Fibroblast of skin of abdomen (primary cell): Measurements from ENCODE around the gene ZNF385C.

Source experiments
- DNase-seq: peaks from one replicate; pipeline ENCODE4 v3.0.0-alpha.2; 2013

ZNF385C gene

DNA sequence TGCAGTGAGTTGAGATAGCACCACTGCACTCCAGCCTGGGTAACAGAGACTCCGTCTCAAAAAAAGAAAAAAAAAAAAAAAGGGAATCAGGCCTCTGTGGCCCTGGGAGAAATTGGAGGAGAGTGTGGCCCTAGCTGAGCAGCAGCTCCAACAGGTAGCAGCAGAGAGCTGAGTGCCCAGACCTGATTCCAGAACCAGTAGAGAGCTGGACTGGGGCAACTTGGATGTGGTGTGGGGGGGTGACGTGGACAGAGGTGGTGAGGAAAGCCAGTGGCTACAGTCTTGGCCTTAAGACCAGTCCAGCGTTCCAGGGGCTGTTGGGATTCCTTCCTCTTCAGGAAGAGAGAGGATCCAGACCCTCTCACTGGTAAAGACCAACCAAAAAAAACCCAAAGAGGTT lies 26.0 kb upstream of the ZNF385C start:
- DNase-seq, result no peak

DNA sequence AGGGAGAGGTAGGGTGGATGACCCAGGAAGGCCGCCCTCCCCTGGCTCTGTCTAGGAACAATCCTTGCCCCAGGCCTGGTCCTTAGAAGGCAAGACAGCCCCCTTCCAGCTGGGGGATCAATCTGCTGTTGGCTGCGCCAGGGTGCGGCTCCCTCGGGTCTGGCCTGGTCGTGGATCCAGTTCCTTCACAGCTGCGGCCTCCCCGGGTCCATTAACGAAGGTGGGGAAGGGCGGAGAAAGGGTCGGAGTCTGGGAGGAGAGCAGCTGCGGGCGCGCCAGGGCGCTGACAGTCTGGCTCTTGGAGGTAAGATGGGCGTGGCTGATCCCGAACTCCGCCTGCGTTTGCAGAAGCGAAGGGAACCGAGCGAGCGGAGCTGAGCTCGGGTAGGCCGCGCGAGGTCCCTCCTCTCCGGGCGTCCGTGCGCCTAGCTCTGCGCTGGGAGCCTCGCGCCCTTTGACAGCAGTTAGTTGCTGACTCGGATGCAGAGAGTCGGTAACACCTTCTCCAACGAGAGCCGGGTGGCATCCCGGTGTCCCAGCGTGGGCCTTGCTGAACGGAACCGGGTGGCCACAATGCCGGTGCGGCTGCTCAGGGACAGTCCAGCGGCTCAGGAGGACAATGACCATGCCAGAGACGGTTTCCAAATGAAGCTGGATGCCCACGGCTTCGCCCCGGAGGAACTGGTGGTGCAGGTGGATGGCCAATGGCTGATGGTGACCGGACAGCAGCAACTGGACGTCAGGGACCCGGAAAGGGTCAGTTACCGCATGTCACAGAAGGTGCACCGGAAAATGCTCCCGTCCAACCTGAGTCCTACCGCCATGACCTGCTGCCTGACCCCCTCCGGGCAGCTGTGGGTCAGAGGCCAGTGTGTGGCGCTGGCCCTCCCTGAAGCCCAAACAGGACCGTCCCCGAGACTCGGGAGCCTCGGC lies 24.4 kb upstream of the ZNF385C start, which contains the start of gene HSPB9:
Gene HSPB9 (plus strand): TSS at position 434 of the 933 bp plus-strand sequence. CDS start 47 bp downstream, at position 481.
- no peak for DNase-seq

DNA sequence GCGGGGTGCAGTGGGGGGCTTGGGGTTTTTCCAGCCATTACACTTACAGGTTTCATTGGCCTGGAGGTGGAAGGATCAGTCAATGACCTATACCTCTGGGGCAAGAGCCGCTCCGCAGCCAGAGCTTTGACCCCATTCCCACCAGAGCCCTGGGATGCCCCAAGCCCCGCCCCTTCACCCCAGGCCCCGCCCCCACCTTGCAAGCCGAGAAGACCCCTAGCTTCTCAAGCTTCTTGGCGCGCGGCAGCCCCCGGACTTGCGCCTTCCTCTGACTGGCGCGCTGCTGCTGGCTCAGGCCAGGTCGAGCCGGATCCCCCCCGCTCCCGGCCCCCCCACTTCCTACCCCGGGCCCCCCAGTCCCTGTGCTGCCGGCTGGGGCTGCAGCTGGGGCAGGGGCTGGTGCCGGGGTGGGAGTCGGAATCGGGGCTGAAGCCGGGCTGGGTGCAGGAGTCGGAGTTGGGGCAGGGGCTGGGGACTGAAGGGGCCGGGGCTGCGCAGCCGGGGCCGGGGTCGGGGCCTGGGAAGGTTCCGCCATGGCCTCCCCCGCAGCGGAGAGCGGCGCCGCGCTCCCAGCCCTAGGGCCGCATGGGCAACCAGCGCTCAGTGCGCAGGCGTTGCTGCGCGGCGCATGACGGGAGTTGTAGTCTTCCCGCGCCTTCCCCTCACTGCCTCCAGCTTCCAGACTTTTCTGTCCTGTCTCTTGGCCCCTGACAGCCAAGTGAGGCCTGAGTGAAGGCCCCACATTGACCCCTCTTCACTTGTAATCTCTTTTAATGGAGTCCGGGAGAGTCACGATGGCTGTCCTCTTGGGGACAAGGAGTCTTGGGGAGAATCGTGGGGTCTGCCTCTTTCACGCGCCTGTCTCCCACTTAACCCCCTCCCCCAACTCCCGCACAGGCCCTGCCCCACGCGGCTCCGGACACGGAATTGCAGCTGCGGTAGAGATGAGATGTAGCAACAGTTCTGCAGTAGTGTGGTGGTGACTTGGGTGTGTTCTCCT lies 22.8 kb upstream of the ZNF385C start, which contains the start of gene KAT2A:
Gene KAT2A (minus strand): TSS at position 598 of the 1,000 bp plus-strand sequence. CDS start 63 bp downstream, at position 535.
- DNase-seq, result peak; percentile 78

DNA sequence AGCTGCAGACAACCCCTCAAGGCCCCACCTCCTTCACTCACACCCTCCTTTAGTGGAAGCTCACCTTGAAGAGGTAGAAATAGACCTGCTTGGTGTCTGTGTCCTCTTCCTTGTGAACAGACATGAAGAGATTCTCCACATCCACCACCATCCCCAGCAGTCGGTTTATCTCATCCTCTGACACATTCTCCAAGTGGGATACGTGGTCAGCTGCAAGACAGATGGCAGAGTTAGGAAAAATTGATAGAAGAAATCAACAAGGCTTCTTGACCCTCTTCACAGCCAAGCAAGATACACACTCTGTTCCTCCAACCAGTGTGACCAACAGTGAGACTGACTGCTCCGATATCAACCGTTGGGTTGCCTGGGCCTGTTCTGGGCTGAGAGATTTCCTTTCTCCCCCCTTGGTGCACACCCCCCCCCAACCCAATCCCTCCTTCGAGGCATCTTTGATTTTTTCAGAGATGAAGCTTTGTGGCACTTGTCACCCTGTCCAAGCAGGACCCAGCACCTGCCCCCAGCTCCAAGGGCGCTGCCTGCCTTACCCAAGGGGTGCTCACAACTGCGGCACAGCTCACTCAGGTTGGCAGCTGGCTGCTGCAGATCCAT lies 22.0 kb upstream of the ZNF385C start:
- no peak for DNase-seq

DNA sequence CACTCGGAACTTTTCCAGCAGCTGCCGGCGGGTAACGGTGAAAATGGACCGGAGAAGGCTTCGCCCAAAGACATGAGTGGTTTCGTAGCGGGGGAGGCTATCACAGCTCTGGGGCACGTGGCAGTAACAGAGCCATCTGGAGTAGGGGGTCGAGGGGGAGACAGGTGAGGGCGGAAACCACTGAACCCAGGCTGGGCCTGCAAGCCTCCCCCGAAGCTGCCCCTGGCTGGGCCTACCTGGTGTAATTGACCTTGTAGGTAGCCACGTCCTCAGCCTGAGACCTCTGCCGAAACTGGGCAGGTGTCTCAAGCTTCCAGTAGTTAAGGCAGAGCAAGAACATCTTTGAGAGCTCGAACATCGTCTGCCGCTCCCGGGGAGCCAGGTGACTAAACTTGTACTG lies 21.0 kb upstream of the ZNF385C start:
- no peak for DNase-seq

DNA sequence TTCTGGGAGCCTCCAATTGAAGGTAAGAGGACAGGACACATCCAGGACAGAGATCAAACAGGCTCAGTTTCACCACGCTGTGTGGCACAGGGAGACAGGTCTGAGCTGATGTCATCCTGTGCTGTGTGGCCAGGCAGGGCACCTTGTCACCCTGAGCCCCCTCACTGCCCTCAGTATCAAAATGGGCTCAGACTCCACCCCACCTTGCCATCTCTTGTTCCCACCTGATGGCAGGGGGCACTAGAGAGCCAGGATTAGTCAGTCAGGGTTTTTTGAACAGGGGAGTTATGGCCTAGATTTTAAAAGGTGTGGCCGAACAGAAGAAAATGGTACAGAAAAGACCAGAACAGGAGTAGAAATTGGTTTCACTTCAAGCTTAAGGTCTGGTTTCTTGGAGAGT lies 20.3 kb upstream of the ZNF385C start:
- no peak for DNase-seq

DNA sequence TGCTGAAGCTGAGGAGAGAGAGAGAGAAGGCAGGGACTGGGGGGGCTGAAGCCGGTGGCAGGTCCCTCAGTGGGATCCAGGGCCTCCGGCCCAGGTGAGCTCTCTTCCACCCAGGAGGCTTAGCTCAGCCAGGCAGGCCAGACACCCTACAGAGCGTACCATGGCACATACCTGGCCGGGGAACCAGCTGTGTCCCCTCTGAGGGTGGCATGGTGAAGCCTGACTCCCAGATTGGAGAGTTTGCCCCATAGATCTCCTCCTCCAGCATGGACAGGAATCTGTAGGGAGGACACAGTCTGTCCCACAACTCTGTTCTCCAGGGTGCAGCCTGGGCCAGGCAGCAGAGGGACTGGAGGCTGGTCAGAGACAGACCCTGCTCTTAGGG lies 19.8 kb upstream of the ZNF385C start:
- DNase-seq, result no peak

DNA sequence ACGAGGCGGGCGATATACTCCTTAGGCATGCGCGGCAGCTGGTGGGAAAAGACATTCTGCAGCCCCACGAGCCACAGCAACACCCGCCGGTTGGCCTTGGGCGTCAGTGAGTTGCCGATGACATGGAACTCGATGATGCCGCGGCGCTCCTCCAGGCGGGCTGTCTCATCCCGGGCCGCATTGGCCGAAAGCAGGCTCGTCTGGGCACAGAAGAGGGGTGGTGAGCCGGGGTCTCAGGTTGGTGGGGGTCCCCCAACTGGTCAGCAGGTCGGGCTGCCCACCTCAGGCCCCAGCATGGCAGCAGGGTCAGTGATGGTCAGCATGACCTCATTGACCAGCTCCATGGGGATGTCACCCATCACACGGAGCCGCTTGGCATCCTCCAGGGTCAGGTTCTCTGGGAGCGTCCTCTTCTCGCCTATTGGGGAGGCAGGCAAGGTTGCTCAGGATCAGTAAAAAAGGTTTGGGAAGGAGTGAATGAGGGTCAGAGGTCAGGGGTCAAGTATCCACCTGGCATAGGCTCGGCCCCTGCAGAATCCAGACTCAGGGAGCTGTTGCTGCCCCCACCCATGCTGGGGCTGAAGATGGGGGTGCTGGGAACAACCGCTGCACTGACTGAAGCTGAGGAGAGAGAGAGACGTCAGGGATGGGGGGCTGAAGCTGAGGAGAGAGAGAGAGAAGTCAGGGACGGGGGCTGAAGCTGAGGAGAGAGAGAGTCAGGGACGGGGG lies 19.3 kb upstream of the ZNF385C start:
- DNase-seq, result no peak

DNA sequence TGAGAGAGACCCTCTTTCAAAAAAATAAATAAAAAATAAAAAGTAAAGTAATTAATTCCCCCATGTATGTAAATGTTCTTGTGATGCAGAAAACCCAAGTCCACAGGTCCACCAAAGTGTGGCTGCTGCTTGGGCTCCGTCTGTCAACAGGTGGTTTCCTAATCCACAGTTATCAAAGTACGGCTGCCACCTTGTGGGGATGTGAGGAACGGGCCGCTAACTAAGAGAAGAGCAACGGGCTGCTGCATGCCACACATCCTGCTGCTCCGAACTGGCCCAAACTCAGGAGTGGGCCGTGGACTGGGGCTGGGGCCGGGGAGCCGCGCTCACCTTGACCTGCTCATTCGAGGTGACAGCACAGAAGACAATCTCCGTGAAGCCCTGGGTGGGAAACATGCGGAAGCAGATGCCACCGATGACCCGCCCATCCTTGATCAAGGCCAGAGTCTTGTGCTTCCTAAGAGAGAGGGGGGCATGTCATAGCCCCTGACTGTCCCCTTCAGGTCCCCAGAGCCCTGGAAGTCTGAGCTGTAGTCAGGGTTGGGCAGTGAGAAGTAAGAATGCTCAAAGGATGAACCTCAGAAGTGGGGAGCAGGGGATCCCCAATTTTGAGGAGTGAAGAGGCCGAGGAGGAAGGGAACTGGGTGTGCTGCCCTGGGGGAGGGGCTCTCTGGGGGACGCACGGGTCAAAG lies 18.6 kb upstream of the ZNF385C start:
- DNase-seq, result peak; percentile 74

DNA sequence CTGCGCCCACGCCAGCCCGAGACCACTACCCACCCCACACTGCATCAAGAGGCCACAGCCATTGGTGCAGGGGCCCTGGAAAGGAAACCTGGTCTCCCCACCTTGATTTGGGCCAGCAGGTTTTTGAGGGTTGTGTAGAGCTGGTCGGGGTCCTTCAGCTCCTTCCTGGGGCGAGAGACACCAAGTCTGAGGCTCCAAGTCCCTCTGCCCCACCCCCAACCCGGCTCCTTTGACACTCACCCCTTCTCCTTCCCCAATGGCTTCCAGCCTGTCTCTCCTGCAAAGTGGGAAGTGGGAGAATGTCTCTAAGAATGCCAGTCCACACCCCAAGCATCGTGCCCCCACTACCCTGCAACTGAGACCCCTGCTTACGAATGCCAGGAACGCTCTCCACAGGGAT lies 15.8 kb upstream of the ZNF385C start:
- no peak for DNase-seq

DNA sequence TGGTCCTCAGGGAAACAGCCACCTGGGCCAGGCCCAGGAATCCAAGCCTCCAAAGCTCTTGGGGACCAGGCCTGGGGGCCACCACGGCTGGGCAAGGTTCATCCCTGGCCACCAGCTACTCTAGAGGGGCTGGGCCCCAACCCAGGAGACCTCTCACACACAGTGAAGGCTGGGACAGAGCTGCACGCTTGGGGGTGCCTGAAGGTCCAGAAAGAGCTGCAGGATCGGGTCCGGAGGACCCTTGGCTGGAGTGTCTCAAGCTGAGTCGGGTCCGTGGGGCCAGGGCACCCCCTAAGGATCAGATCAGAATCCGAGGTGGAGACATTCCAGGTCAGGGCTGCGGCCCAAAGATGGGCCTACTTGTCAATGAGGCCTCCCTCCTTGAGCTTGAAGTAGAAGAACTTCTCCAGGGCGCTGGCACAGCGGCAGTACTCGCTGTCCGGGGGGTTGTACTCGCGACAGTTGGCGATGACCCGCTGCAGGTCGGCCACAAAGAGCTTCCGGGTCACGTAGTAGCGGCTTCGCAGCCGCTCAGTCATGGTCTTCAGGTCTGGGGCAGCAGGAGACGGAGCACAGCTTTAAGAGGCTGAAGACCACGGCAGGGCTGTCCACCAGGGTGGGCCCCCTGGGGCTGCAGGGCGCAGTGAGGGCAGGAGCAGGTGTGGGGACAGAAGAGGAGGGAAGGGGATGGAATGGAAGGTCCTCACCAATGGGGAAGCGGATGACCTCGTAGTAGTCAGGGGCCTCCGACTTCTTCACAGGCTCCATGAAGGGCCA lies 15.2 kb upstream of the ZNF385C start:
- no peak for DNase-seq

DNA sequence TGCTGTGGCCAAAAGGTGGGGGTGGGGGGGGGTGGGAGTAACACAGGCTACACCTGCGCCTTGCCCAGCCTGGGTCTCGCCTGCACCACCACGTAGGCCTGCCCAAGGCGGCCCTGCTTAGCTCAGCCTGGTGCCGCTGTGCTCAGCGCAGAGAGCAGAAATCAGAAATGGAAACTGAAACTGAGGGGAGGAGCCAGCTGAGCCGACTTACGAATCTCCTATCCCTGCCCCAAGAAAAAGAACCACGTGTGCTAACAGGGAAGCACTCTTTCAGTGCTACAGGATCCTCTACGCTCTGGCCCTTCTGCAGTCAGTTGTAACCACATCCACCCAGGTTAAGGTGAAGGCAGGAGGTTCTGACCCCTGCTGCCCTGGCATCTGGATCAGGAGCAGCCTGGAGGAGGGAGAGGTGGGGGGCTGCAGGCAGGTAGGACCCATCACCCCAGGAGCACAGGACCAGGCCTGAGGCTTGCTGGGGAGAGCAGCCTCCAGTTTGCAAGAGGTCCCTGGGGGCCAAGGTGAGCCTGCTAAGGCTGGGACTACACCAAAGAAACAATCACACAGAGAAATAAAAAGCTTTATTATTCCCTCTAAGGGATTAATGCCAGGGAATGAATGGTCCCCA lies 14.4 kb upstream of the ZNF385C start, which contains the start of gene DHX58:
Gene DHX58 (minus strand): TSS at position 163 of the 625 bp plus-strand sequence. CDS start 822 bp downstream, outside the sequence.
- peak; percentile 80 for DNase-seq

DNA sequence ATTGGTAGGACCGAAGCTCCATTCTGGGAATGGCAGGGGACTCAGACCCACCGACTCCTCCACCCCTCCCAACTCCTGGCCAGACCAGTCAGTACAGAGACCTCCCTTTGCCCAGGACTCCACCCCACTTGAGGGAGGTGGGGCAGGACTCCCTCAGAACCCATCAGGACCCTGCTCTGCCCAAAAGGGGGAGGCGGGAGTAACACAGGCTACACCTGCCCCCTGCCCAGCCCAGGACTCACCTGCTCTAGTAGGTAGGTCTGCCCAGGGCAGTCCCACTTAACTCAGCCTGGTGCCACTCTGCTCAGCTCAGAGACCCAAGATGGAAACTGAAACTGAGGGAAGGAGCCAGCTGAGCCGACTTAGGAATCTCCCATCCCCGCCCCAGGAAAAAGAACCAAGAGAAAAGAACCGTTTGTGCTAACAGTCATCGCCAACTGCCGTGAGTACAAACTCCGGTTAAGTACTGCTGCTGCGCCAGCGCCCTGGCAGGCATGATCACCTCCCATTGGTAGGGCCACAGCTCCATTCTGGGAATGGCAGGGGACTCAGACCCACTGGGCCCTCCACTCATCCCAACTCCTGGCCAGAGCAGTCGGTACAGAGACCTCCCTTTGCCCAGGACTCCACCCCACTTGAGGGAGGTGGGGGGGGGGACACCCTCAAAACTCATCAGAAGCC lies 13.7 kb upstream of the ZNF385C start:
- peak; percentile 18 for DNase-seq

DNA sequence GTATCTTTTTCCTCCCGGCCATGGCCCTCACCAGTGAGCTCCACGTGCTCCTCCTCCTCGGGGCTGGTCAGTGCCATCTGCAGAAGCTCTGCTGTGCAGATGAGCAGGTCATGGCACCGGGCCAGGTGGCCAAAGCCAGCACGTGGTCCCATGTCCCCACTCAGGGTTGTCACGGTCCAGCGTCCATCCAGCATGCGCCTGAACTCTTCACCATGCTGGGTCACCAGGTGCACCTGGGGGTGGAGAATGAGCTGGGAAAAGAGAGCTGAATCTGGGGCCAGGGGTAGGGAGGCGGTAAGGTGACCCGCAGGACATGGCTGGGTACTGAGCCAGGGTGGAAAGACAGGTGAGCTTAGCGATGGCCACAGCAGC lies 13.0 kb upstream of the ZNF385C start:
- no peak for DNase-seq

DNA sequence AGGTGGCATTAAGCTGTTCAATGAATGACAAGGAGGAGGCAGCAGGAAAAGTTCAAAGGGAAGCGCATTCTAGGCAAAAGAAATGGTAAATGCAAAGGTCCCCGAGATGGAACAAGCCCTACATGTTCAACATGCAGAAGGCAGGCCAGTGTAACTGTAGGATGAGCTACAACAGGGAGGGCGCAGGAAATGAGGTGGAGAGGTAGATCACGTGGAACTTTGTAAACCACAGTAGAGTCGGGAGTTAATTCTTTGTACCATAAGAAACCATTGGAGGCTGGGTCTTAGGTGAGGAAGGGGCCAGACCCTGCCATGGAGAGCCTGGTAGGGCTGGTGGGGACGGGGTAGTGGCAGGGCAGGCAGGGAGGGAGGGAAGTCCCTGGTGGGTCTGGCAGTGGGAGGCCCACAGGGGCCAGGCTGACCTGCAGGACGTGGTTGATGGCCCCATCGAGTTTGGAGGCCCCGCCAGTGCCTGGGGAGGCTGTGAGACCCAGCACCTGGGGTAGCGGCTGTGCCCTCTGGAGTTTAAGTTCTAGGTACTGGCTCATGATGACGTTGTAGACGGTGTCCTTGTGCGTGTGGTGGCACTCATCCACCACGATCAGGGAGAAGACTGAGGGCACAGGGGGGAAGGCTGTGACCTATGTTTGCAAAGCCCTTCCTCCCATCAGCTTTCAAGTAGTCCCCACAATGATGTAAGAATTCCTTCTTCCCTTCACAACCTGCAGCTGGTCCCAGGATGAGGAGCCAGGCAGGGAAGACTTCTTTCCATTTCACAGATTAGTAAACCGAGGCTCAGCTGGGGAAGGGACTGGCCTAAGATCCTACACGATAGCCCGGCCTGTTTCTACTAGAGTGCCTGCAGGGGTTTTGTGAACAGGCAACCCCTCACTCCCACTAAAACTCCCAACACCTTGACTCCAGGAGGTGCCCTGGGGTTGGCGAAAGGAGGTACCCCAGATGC lies 12.3 kb upstream of the ZNF385C start:
- DNase-seq, result no peak

DNA sequence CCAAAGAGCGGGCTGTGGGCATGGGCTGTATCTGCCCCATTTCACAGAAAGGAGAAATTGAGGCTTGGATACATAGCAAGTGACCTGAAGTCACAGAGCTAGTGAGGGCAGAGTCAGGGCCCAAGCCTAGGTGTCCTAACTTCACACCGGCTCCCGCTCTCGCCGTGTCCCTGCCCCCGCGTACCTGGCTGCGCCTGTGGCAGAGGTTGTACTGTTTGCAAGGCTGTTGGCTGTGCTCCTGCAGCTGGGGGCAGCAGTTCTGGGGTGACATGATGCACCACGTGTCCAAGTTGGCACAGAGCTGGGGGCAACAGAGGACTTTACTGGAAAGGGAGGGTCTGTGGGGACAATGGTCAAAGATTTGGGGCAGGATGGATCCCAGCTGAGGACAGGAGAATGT lies 10.8 kb upstream of the ZNF385C start:
- DNase-seq, result no peak

DNA sequence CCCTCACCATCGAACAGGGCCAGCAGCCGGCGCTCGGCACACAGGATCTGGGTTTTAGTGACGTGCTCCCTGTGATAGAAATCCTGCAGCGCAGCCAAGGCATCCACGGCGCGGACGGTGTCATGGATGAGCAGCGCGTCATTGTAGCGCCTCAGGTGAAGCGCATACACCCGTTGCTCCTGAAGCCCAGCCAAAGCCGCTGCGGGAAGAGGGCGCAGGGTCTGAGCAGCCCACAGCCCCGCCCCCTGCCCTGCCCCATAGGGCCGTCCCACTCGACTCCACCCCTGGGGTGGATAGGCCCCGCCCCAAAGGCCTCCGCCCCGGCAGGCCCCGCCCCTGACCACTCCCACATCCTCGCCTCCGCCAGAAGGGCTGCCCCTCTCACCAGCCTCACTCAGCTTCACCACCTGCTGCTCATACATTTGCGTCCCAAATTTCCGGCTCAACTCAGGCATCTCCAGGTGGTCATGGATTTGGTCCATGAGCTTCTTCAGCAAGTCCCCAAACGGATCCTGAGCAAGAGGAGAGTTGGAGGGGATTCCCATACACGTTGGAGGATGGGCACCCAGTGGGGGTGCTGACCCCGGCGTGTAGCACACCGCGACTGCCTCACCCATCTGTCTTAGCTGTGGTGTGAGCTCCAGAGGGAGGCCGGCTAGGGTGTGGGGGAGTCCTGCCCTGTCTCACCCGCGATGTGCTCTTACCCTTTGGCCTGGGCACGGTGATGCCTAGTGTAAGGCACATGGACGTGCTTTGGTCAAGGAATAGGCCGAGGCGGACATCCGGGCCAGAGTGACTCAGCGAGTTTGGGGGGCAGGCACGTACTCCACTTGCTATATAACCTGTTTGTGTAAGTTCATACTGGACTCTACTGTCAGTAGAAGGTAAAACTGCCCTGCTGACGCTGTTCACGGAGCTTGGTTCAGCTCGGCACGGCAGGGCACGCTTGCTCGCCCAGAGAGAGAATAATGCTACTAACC lies 9.6 kb upstream of the ZNF385C start:
- DNase-seq, result peak; percentile 35
